ENCODE data around the gene ADAMTS7. TPM values are rescaled to one million over a fixed set of nuclear protein-coding genes. Genes with fewer than 3 reads are reported as not detected.
"Not testable (repeated sequence)": the region's sequence is repeated elsewhere in the genome, so short reads cannot be mapped to it uniquely, and the experiment has no call there.

The ADAMTS7 gene
- total RNA-seq, 4 donors from 2014 or later = 0.59 to 2.1 (median 0.60) TPM

GRCh38 chr15:78800189-78800588 lies 11.1 kb downstream of the ADAMTS7 start:
- WGBS, 2 donors = 81 to 95% methylated on average over 40 to 48 of the region's 48 CpGs
- intact Hi-C loops (cut with DNase I; ENCODE audit: low total_unique reads) = no loop called here
- H3K4me3 ChIP-seq (ENCODE audit: low read depth, poor library complexity, severe bottlenecking) = no peak overlapping the region
- TF ChIP-seq CTCF (IDR thresholded peaks at IDR 0.05) = no peak
- TF ChIP-seq POLR2A (IDR thresholded peaks at IDR 0.05) = no peak
- DNase-seq (ENCODE audit: low spot score in 2 of 2) = no peak

GRCh38 chr15:78799102-78799501 lies 12.2 kb downstream of the ADAMTS7 start:
- intact Hi-C loops (cut with DNase I; ENCODE audit: low total_unique reads); H3K4me3 ChIP-seq (ENCODE audit: low read depth, poor library complexity, severe bottlenecking); DNase-seq (ENCODE audit: low spot score in 2 of 2): not testable (repeated sequence)
- 79 to 82% methylated on average over 2 of the region's 7 CpGs for WGBS, 2 donors

- WGBS, 2 donors = 39 to 43% methylated on average over 5 of the region's 5 CpGs
- DNase-seq (ENCODE audit: low spot score in 2 of 2); H3K4me3 ChIP-seq (ENCODE audit: low read depth, poor library complexity, severe bottlenecking); intact Hi-C loops (cut with DNase I; ENCODE audit: low total_unique reads): not testable (repeated sequence)
Measured at GRCh38 chr15:78798355-78798754, 12.9 kb downstream of the ADAMTS7 start.

- TF ChIP-seq CTCF (IDR thresholded peaks at IDR 0.05) = no peak
- no peak for TF ChIP-seq POLR2A (IDR thresholded peaks at IDR 0.05)
- DNase-seq (ENCODE audit: low spot score in 2 of 2) = no peak
- 72 to 90% methylated on average over 7 to 13 of the region's 13 CpGs for WGBS, 2 donors
- H3K4me3 ChIP-seq (ENCODE audit: low read depth, poor library complexity, severe bottlenecking) = no peak overlapping the region
- intact Hi-C loops (cut with DNase I; ENCODE audit: low total_unique reads) = no loop called here
Measured at GRCh38 chr15:78797951-78798350, 13.3 kb downstream of the ADAMTS7 start.

GRCh38 chr15:78796510-78796909 lies 14.8 kb downstream of the ADAMTS7 start:
- intact Hi-C loops (cut with DNase I; ENCODE audit: low total_unique reads) = no loop called here
- 93 to 96% methylated on average over 15 of the region's 15 CpGs for WGBS, 2 donors
- DNase-seq (ENCODE audit: low spot score in 2 of 2) = no peak
- TF ChIP-seq POLR2A (IDR thresholded peaks at IDR 0.05) (no peak), CTCF (IDR thresholded peaks at IDR 0.05) (no peak)
- H3K4me3 ChIP-seq (ENCODE audit: low read depth, poor library complexity, severe bottlenecking) = no peak overlapping the region

GRCh38 chr15:78795043-78795442 lies 16.2 kb downstream of the ADAMTS7 start:
- intact Hi-C loops (cut with DNase I; ENCODE audit: low total_unique reads) = no loop called here
- no peak overlapping the region for H3K4me3 ChIP-seq (ENCODE audit: low read depth, poor library complexity, severe bottlenecking)
- no peak for TF ChIP-seq POLR2A (IDR thresholded peaks at IDR 0.05)
- TF ChIP-seq CTCF (IDR thresholded peaks at IDR 0.05) = no peak
- no peak for DNase-seq (ENCODE audit: low spot score in 2 of 2)

GRCh38 chr15:78794446-78794845 lies 16.8 kb downstream of the ADAMTS7 start:
- intact Hi-C loops (cut with DNase I; ENCODE audit: low total_unique reads); DNase-seq (ENCODE audit: low spot score in 2 of 2); H3K4me3 ChIP-seq (ENCODE audit: low read depth, poor library complexity, severe bottlenecking): not testable (repeated sequence)
- 95 to 96% methylated on average over 4 of the region's 4 CpGs for WGBS, 2 donors
